Tibial artery (tissue), 4 donors: ENCODE data around the gene SNN.

Experiments
- DNase-seq, 2 donors: peaks; one replicate each; pipeline ENCODE4 v3.0.0-alpha.2; 2019
- H3K27ac ChIP-seq, 2 donors: fragments of 200-600 bp; sonication (generic) in 1 of 2; 1 replicate in 1 of 2; 2 replicates in 1 of 2; pipeline ENCODE4 v1.5.1; 2018 to 2019; ENCODE audit warnings: mild to moderate bottlenecking in 1 of 2
- H3K27me3 ChIP-seq, 2 donors: fragments of 200-600 bp; sonication (generic) in 1 of 2; one replicate each; pipeline versions ENCODE4 v1.5.1 to v1.6.0; 2016 to 2019
- H3K36me3 ChIP-seq, 3 donors: fragments of 200-600 bp; sonication (generic) in 2 of 3; one replicate each; pipeline ENCODE4 v1.5.1; 2016 to 2019; ENCODE audit warnings: mild to moderate bottlenecking in 2 of 3
- H3K4me1 ChIP-seq, 4 donors: fragments of 200-600 bp; sonication (generic) in 2 of 4; 1 replicate in 3 of 4; 2 replicates in 1 of 4; pipeline ENCODE4 v1.5.1; 2016 to 2019
- H3K4me3 ChIP-seq, 2 donors: fragments of 200-600 bp; sonication (generic) in 1 of 2; 1 replicate in 1 of 2; 2 replicates in 1 of 2; pipeline ENCODE4 v1.5.1; 2018 to 2019; ENCODE audit warnings: mild to moderate bottlenecking in 2 of 2
- H3K9me3 ChIP-seq, 3 donors: fragments of 200-600 bp; sonication (generic) in 1 of 3; one replicate each; pipeline ENCODE4 v1.5.1; 2016 to 2019
- CTCF ChIP-seq, 2 experiments: fragments of 200-600 bp in 1 of 2; fragments of 450-650 bp in 1 of 2; IDR thresholded peaks; one replicate each; pipeline ENCODE4 v1.5.1; 2017 to 2019; ENCODE audit warnings: antibody characterized with exemption in 2 of 2, mild to moderate bottlenecking in 1 of 2, moderate library complexity in 1 of 2
- intact Hi-C: fragments of 100-400 bp; cut with DNase I; formaldehyde crosslinking; loops from one replicate; pipeline ENCODE4 v1.15.0; 2023; ENCODE audit warnings: low total_unique reads

SNN gene

GRCh38 chr16:11655655-11656054, 12.6 kb upstream of the SNN start:
- TF ChIP-seq CTCF (IDR thresholded peaks at IDR 0.05), result no peak
- no peak for DNase-seq
- no peaks in the 10 kb centered on the region for H3K9me3 ChIP-seq
- H3K4me3 ChIP-seq, result no peak overlapping the region
- intact Hi-C loops, result no loop called here
- peaks cover 0 to 18% (median 13%) of the 10 kb centered on the region in 4 donors for H3K4me1 ChIP-seq
- no peaks in the 10 kb centered on the region for H3K36me3 ChIP-seq
- no peak overlapping the region for H3K27ac ChIP-seq
- H3K27me3 ChIP-seq, result no peaks in the 10 kb centered on the region

GRCh38 chr16:11657556-11657955, 10.7 kb upstream of the SNN start:
- TF ChIP-seq CTCF (IDR thresholded peaks at IDR 0.05), result no peak
- Histone ChIP-seq H3K36me3 (no peaks in the 10 kb centered on the region), H3K9me3 (no peaks in the 10 kb centered on the region), H3K27me3 (no peaks in the 10 kb centered on the region), H3K4me1 (peaks cover 0 to 18% (median 13%) of the 10 kb centered on the region in 4 donors), H3K4me3 (no peak overlapping the region), H3K27ac (no peak overlapping the region)
- no peak for DNase-seq
- intact Hi-C loops, result no loop called here

GRCh38 chr16:11658896-11659708, 9.2 kb upstream of the SNN start:
- no peaks in the 10 kb centered on the region for H3K27me3 ChIP-seq
- H3K9me3 ChIP-seq, result no peaks in the 10 kb centered on the region
- peak in 1 of 2 donors; percentile 87 for DNase-seq
- peak overlapping the region; percentile 62 to 76 for H3K27ac ChIP-seq
- no peaks in the 10 kb centered on the region for H3K36me3 ChIP-seq
- H3K4me3 ChIP-seq, result no peak overlapping the region
- H3K4me1 ChIP-seq, result peaks cover 0 to 18% (median 13%) of the 10 kb centered on the region in 4 donors
- TF ChIP-seq CTCF (IDR thresholded peaks at IDR 0.05), result no peak
- intact Hi-C loops, result no loop called here

GRCh38 chr16:11660565-11660964, 7.7 kb upstream of the SNN start:
- no peak for TF ChIP-seq CTCF (IDR thresholded peaks at IDR 0.05)
- intact Hi-C loops, result no loop called here
- Histone ChIP-seq H3K4me3 (no peak overlapping the region), H3K27me3 (no peaks in the 10 kb centered on the region), H3K9me3 (no peaks in the 10 kb centered on the region), H3K27ac (no peak overlapping the region), H3K36me3 (no peaks in the 10 kb centered on the region), H3K4me1 (peaks cover 0 to 18% (median 13%) of the 10 kb centered on the region in 4 donors)
- DNase-seq, result no peak

- no peaks in the 10 kb centered on the region for H3K9me3 ChIP-seq
- no peak overlapping the region for H3K4me3 ChIP-seq
- H3K4me1 ChIP-seq, result peaks cover 0 to 19% (median 14%) of the 10 kb centered on the region in 4 donors
- no peak overlapping the region for H3K27ac ChIP-seq
- no peaks in the 10 kb centered on the region for H3K36me3 ChIP-seq
- H3K27me3 ChIP-seq, result no peaks in the 10 kb centered on the region
- TF ChIP-seq CTCF (IDR thresholded peaks at IDR 0.05), result no peak
- intact Hi-C loops, result no loop called here
- no peak for DNase-seq
Measured at GRCh38 chr16:11662582-11662981, 5.7 kb upstream of the SNN start.
